Activated CD4-positive, alpha-beta T cell treated with anti-CD3 and anti-CD28 coated beads, Interleukin-2, amount 50 U/mL, for 1 hour (primary cell): Measurements from ENCODE around the gene ALDOB.

Experiments
- DNase-seq: peaks from one replicate; pipeline ENCODE4 v3.0.0-alpha.2; 2020

ALDOB gene

GRCh38 chr9:101455656-101456240 lies 20.2 kb upstream of the ALDOB start:
- no peak for DNase-seq

DNA sequence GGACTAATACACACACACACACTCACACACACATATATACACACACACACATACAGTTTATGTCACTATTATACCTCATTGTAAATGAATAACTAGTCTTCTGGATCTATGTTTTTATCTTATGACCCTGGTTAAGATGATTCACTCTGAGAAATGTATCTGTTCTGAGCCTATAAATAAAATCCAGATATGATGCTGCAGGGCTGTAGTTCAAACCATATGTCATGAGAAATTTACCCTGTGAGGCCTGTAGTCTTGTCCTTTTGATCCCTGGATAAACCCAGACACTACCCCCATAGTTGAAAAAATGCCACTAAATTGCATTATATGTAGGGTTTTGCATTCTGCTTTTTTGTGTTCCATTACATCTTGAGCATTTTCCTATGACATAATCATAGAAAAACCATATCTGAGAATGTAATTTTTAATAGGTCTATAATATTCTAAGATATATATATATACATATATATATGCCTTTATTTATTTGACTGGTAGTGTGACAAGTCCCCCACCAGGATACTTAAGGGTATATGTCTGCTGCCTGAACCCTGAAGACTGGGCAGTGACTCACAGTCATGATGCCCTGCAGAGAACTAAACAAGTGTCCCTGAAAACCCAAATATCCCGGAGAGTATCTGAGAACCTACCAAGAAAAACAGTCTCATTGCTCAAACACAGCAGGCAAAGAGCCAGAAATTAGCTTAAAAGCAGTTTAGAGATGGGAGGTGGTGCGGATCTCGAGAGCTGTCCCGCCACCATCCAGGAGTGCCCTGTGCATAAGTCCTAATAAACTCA lies 18.4 kb upstream of the ALDOB start:
- DNase-seq: no peak

GRCh38 chr9:101451498-101451897 lies 15.9 kb upstream of the ALDOB start:
- DNase-seq: no peak

GRCh38 chr9:101450931-101451330 lies 15.4 kb upstream of the ALDOB start:
- DNase-seq: no peak

GRCh38 chr9:101449071-101449721 lies 13.6 kb upstream of the ALDOB start:
- DNase-seq: peak; percentile 37

- DNase-seq: no peak
Measured at GRCh38 chr9:101448680-101449070, 13.1 kb upstream of the ALDOB start.

- DNase-seq: no peak
Measured at GRCh38 chr9:101446732-101447131, 11.2 kb upstream of the ALDOB start.

GRCh38 chr9:101445353-101446029 lies 9.9 kb upstream of the ALDOB start:
- DNase-seq: no peak

GRCh38 chr9:101443364-101443771 lies 7.8 kb upstream of the ALDOB start:
- no peak for DNase-seq

GRCh38 chr9:101442736-101443135 lies 7.2 kb upstream of the ALDOB start:
- DNase-seq: no peak

DNA sequence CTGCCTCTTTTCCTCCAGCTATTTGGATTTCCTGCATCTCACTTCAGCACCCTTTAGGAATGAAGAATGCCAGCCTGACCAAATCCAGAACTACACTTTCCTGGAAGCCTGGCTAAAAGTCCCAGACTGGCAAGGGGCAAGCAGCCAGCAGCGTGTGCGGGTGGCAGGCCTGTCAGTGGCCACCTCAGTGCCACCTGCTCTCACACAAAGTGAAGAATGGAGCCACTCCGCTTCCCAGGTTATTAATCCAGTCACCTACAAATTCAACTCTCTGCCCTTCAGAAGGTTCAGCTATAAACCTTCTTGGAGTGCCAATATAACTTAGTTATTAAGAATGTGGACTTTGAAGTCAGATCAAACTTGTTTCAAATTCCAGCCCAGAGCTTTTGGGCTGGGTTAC lies 6.7 kb upstream of the ALDOB start:
- DNase-seq: no peak

GRCh38 chr9:101440714-101441230 lies 5.2 kb upstream of the ALDOB start:
- no peak for DNase-seq

GRCh38 chr9:101438523-101438922 lies 2.9 kb upstream of the ALDOB start:
- no peak for DNase-seq

DNA sequence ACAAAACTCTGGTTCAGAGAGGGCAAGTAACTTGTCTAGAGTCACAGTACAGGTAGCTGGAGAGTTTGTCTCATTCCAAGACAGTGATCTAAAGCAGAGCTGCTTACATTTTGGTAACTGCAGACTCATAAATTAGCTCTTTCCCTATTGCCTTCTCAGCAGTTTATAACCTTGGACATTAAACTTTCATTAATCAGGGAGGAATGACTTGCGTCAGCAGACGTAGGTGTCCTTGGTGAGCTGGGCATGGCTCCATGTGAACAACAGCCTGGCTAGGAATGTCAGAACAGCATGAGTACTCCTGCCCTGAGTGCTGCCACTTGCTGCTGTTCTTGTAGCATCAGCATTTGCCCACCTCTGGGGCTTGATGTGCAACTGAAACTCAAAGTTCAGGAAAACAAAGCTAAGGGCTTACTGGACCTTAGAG lies 2.2 kb upstream of the ALDOB start:
- no peak for DNase-seq

DNA sequence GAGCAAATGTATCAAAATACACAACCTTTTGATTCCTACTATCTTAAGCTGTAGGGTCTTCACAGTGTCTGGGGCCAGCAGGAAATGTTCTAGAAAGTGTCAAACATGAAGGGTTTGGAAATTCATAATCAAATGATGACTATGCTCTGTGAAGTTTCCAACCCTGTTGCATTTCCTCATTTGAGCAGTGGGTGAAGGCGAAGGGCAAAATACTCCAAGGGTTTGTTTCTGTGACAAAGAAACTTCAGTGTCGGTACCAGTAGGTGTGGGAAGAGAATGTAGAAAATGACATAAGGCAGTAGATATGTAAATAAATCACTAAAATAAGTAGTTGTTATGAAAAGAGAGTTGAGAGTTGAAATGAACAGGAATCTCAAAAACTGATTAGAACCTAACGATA lies 576 bp downstream of the ALDOB start:
- DNase-seq: no peak

- DNase-seq: no peak
Measured at GRCh38 chr9:101433229-101433628, 2.3 kb downstream of the ALDOB start.

DNA sequence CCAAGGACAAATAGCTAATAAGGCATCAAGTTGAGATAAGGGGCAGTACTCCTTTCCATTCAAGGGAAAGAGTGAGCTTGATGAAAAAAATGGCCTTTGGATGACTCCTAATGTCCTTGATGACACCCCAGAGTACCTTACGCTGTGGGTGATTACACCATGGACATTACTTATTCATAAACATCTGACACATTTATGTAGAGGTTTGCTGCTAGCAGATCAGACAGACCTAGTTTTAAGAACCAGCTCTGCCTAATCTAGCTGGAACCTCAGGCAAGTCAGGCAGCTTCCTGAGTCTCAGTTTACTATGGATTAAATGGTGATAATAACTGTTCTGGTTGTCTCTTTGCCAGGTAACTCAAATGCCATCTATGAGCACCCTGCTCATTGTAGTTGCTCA lies 2.8 kb downstream of the ALDOB start:
- no peak for DNase-seq

DNA sequence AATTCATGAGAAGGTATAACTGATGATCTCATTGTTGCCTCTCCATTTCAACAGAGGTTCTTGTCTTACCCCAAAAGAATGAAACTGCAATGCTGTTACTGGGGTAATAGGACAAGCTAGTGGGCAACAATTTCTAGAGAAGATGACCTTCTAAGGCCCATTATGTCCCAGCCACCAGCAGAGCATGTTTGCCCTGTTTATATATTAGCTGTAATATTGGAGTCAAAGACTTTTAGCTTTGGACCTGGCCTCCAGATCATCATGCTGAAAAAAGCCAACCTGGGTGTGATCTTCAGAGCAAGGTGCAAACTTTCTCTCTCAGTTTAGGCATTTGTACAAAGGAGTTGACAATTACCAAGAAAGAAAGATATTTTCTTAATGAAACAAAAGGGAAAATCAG lies 3.4 kb downstream of the ALDOB start:
- no peak for DNase-seq

DNA sequence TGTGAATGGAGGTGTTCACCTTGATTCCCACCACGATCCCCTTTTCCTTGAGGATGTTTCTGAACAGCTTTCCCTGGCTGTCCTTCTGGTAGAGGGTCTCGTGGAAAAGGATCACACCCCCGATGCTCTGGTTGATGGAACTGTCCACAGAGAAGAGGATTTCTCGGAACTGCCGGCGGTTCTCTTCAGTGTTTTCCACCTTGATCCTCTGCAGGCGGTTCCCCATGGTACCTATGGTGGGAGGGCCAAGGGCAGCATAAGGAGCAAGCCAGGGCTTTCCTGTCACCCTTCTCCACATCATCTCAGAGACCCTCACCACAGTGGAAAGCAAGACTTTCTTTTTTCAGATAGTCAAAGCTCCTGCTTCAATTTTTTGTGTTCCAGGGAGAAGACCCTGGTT lies 5.8 kb downstream of the ALDOB start:
- no peak for DNase-seq

- no peak for DNase-seq
Measured at GRCh38 chr9:101428909-101429308, 6.7 kb downstream of the ALDOB start.

GRCh38 chr9:101427957-101428655 lies 7.5 kb downstream of the ALDOB start:
- no peak for DNase-seq

GRCh38 chr9:101427358-101427757 lies 8.2 kb downstream of the ALDOB start:
- no peak for DNase-seq

GRCh38 chr9:101421653-101422065 lies 13.9 kb downstream of the ALDOB start:
- no peak for DNase-seq
